ENCODE results near the gene IL25. TPM values are rescaled to one million over a fixed set of nuclear protein-coding genes. Genes with fewer than 3 reads are reported as not detected.
"Not testable (repeated sequence)": the region's sequence is repeated elsewhere in the genome, so short reads cannot be mapped to it uniquely, and the experiment has no call there.

IL25 gene
- total and polyA plus RNA-seq, 2 of the 4 experiments (the other 2 are of a cell fraction) = not detected

DNA sequence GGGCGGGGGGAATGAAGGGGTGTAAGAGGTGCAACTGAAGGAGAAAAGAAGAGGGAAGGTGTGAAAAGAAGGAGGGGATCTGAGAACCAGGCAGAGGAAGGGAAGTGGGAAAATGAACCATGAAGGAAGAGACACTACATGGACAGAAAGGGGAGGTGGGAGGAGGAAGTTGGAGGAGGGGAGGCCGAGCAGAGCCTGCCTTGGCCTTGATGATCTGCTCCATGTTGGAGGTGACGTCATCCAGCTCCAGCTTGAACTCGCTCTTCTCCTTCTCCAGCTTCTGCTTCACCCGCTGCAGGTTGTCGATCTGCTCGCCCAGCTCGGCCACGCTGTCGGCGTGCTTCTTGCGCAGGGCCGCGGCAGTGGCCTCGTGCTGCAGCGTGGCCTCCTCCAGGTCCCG, 47.0 kb downstream of the IL25 start:
- H3K36me3 ChIP-seq (ENCODE audit: control insufficient read depth, insufficient read depth, low read length); H2AK9ac ChIP-seq (replicated peaks; ENCODE audit: low read depth, low read length, poor library complexity); H3K4me2 ChIP-seq (ENCODE audit: low read depth, low read length); H3K56ac ChIP-seq (ENCODE audit: extremely low read depth, insufficient read depth, low read length); H3K18ac ChIP-seq (ENCODE audit: low read depth, low read length); H3K9me3 ChIP-seq (ENCODE audit: control insufficient read depth, insufficient read depth, low read length); H2AK5ac ChIP-seq (ENCODE audit: low read depth, low read length); H4K91ac ChIP-seq (ENCODE audit: insufficient read depth, low read depth, low read length); H4K20me1 ChIP-seq (ENCODE audit: insufficient read depth, low read length); H3K79me1 ChIP-seq (ENCODE audit: low read depth in 1 of 2, low read length in 2 of 2); CTCF ChIA-PET; H2BK20ac ChIP-seq (ENCODE audit: low read depth, low read length); H4K5ac ChIP-seq (ENCODE audit: low read depth, low read length); H3K14ac ChIP-seq (replicated peaks; ENCODE audit: low read depth, low read length); H3K4me1 ChIP-seq (ENCODE audit: control insufficient read depth, insufficient read depth, low read length); H3K23ac ChIP-seq (ENCODE audit: low read depth, low read length); H2BK120ac ChIP-seq (ENCODE audit: low read depth, low read length); ATAC-seq (ENCODE audit: low read depth); H3K4ac ChIP-seq (ENCODE audit: low read depth, low read length); H3K9me1 ChIP-seq (ENCODE audit: insufficient read depth, low read length); BruUV-seq (replicated peaks); POLR2A ChIA-PET (ENCODE audit: unreplicated experiment); dilution Hi-C loops (cut with HindIII; ENCODE audit: low sequenced_read_pairs, unreplicated experiment); H4K8ac ChIP-seq (ENCODE audit: low read depth in 2 of 2, low read length in 2 of 2); H3K27ac ChIP-seq (ENCODE audit: insufficient read depth, low read length); in situ Hi-C loops (cut with MboI; ENCODE audit: low sequenced_read_pairs); H2BK5ac ChIP-seq (ENCODE audit: low read depth, low read length, poor library complexity, severe bottlenecking); intact Hi-C loops (cut with micrococcal nuclease); H3K4me3 ChIP-seq (ENCODE audit: insufficient read depth, low read depth, low read length); H2AFZ ChIP-seq (replicated peaks; ENCODE audit: low read length, poor library complexity); H2BK15ac ChIP-seq (ENCODE audit: low read depth, low read length); H3K9ac ChIP-seq (ENCODE audit: low read depth, low read length); DNase-seq: not testable (repeated sequence)
- no CpG with 5 or more reads among the region's 17 CpGs for WGBS, 2 experiments (ENCODE audit: extremely low coverage in 2 of 2, insufficient read length in 1 of 2)
- H3K27me3 ChIP-seq (ENCODE audit: control insufficient read depth, insufficient read depth, low read length) = peaks cover 16% of the 10 kb centered on the region
